ENCODE results near the gene INAVA. TPM values are rescaled to one million over a fixed set of nuclear protein-coding genes. Genes with fewer than 3 reads are reported as not detected.

The INAVA gene
- polyA plus RNA-seq, 2 of the 4 experiments (the other 2 are of a cell fraction): 40.0 to 43.7 TPM

- TF ChIP-seq HES2 (IDR thresholded peaks at IDR 0.05) (no peak), HDAC2 (IDR thresholded peaks at IDR 0.05) (no peak), NR3C1 (IDR thresholded peaks at IDR 0.05) (no peak)
Measured at GRCh38 chr1:200887036-200887435, 7.7 kb upstream of the INAVA start (continued).

- no peaks in the 10 kb centered on the region for H3K9me3 ChIP-seq
- H3K27ac ChIP-seq: peak overlapping the region; percentile 13 to 63; a peak in 4 of 6 replicates
- H3K4me2 ChIP-seq: no peak overlapping the region
- FAIRE-seq: no peak
- no peak for ATAC-seq
- H3K4me3 ChIP-seq: no peak overlapping the region
- H3K4me1 ChIP-seq: peaks cover 26% of the 10 kb centered on the region
- no peak for TF ChIP-seq EHMT2 (IDR thresholded peaks at IDR 0.05; ENCODE audit: low read depth)
- TF ChIP-seq ZC3H11A (IDR thresholded peaks at IDR 0.05): no peak
- ChIA-PET CTCF (interaction anchor here (1.8 to 4.6 kb wide), 3 partner anchors 9 to 226 kb away, joined by 6 to 57 read pairs (median 7); no protein-coding TSS in a partner anchor), POLR2A (no interaction called here)
- no peak for DNase-seq (ENCODE audit: low read depth in 1 of 2, low spot score in 1 of 2)
- 90% methylated on average over 9 of the region's 9 CpGs for WGBS (ENCODE audit: missing lambda C conversion rate)
Measured at GRCh38 chr1:200887772-200888348, 6.8 kb upstream of the INAVA start.

- no peak for TF ChIP-seq FOSB (CRISPR knock-in tag; IDR thresholded peaks at IDR 0.05)
- no peak for TF ChIP-seq HOXB5 (CRISPR knock-in tag; IDR thresholded peaks at IDR 0.05)
- TF ChIP-seq BCL3 (IDR thresholded peaks at IDR 0.05): no peak
- no peak for TF ChIP-seq ESRRA (IDR thresholded peaks at IDR 0.05; ENCODE audit: borderline replicate concordance, low read length)
- no peak for TF ChIP-seq RAD21 (conservative IDR thresholded peaks at IDR 0.05 in 1 of 2, IDR thresholded peaks at IDR 0.05 in 1 of 2)
- no peak for TF ChIP-seq FOSL2 (IDR thresholded peaks at IDR 0.05)
- TF ChIP-seq FOSL2 (CRISPR knock-in tag; IDR thresholded peaks at IDR 0.05): no peak
- TF ChIP-seq KDM1A (IDR thresholded peaks at IDR 0.05; ENCODE audit: low read depth): no peak
- TF ChIP-seq RNF2 (IDR thresholded peaks at IDR 0.05; ENCODE audit: borderline replicate concordance, low read depth): no peak
- no peak for TF ChIP-seq MYC (IDR thresholded peaks at IDR 0.05; ENCODE audit: borderline replicate concordance, low read length)
- TF ChIP-seq EP300 (IDR thresholded peaks at IDR 0.05): no peak
- TF ChIP-seq ZFP36 (IDR thresholded peaks at IDR 0.05; ENCODE audit: borderline replicate concordance, partially characterized antibody): no peak
- no peak for TF ChIP-seq ELK1 (IDR thresholded peaks at IDR 0.05; ENCODE audit: low read depth, low read length)
- no peak for TF ChIP-seq PBX3 (IDR thresholded peaks at IDR 0.05)
- TF ChIP-seq TFCP2L1 (CRISPR knock-in tag; IDR thresholded peaks at IDR 0.05): no peak
- no peak for TF ChIP-seq NPAS2 (CRISPR knock-in tag; IDR thresholded peaks at IDR 0.05; ENCODE audit: borderline replicate concordance)
- no peak for TF ChIP-seq RARB (CRISPR knock-in tag; IDR thresholded peaks at IDR 0.05)
- no peak for TF ChIP-seq NFE2L2 (conservative IDR thresholded peaks at IDR 0.05; ENCODE audit: low read length)
- no peak for TF ChIP-seq ATOH8 (CRISPR knock-in tag; IDR thresholded peaks at IDR 0.05; ENCODE audit: low read depth)
- TF ChIP-seq RCOR1 (IDR thresholded peaks at IDR 0.05; ENCODE audit: low read depth, low read length): no peak
- ATAC-seq (no peak), DNase-seq (ENCODE audit: low read depth in 1 of 2, low spot score in 1 of 2) (no peak), FAIRE-seq (no peak)
- ChIA-PET CTCF (interaction anchor here (1.8 to 5.8 kb wide), 5 partner anchors 9 to 226 kb away, joined by 6 to 57 read pairs (median 9); no protein-coding TSS in a partner anchor), POLR2A (no interaction called here)
- peak overlapping the region; percentile 13 to 63; a peak in 5 of 6 replicates for H3K27ac ChIP-seq
- no peak overlapping the region for H3K4me3 ChIP-seq
- 0 out of 3 replicates have a peak overlapping the region, but pooled peaks have one; percentile 3 for H3K4me2 ChIP-seq
- no peaks in the 10 kb centered on the region for H3K9me3 ChIP-seq
- 73% methylated on average over 7 of the region's 7 CpGs for WGBS (ENCODE audit: missing lambda C conversion rate)
- H3K4me1 ChIP-seq: peaks cover 26% of the 10 kb centered on the region
Measured at GRCh38 chr1:200888349-200888838, 6.3 kb upstream of the INAVA start.
